HUDEP-2 (cell line): ENCODE results near the gene SLC35B2.
A peak's percentile ranks its signal among the peaks of the same experiment; 100 is the strongest.

Source experiments
- DNase-seq, 76 experiments: peaks; one replicate each; lab custom pipeline; 2025; ENCODE audit not compliant: unreplicated experiment in 76 of 76; lab: John Stamatoyannopoulos, UW

The SLC35B2 gene

DNA sequence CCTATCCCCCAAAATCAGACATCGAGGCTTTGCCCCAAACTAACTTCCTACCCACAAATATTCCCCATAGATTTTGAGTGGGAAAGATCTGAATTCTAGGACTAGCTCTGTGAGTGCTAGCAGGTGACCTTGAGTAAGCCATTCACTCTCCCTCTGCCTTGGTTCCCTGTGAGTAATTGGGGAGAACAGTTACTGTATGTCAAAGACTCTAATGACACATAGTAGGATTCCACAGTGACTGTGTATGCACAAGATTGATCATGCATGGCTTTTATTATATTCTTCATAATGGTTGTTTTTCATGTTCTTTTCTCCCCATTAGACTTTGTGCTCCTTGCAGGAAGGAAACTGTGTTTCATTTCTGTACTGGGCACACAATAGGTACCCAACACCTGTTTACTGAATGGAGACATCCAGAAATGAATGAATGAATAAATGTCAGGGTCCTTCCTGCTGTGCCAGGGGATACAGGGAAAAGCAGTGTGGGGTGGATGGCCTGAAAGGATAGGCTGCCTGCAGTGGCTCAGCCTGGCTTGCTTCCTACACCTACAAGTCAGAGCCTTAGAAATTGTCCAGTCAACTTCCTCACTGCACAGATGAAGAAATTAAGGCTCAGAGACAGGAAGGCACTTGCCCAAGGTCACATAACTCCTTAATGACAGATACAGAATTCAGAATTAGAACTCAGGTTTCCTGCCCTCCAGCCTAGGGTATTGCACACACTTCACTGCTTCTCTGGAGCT is 12.0 kb upstream of the SLC35B2 start:
- no peak for DNase-seq

DNA sequence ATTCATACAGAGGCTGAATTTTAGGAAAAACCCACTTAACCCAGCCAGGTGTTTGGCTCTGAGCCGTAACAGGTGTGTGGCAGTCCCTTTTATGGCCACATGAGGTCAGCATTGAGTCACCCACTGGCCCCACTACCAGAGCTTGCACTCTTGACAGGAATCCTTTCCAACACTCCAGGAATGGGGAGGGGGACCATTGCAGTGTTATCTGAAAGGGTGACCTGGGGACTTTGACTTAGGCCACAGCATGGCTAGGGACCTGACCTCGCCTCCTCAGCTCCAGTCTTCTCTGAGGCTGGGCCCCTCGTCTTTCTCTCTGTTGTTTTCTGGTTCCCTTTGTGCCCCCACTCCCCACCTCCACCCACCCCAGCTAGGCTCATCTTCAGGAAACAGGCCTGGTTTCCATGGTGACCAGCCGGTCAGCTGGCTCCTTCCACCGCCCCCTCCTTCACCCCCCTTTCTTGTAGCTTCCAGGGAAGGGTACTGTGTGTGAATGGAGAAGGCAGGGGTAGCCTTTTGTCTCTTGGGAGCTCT is 10.8 kb upstream of the SLC35B2 start:
- peak in 32 of 76 experiments; percentile 10 to 53 (median 38) for DNase-seq

DNA sequence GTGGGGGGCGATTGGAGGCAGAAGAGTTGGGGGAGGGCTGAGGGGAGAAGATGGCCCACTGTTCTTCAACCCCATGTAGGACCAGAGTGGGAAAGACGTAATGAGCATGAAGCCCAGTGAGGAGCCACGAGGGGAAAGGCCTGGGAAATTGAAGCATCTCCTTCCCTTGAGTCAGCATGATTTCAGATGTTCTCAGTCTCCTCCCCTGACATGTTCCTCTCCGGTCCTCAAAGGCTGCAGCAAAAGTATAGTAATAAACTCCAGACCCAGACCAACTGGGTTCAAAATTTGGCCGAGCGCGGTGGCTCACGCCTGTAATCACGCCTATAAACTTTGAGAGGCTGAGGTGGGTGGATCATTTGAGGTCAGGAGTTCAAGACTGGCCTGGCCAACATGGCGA is 9.9 kb upstream of the SLC35B2 start:
- DNase-seq, result no peak

DNA sequence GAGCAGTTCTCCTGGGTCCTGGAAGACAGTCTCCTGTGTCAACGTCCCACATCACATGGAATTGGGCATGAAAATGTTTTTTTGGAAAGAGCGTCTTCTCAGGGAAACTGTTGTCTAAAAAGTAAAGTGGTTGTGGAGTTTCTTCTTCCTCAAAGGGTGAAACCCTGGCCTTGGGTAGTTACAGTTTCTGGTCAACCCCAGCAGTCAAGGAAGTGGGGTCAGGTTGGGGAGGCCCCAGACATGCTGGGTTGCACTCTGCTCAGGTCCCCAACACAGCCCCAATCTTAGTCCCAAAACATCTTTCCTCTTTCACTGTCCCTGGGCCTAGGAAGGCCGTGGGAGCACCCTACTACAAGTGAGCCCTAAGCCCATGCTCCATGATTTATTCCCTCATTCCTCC is 9.0 kb upstream of the SLC35B2 start:
- DNase-seq, result no peak

DNA sequence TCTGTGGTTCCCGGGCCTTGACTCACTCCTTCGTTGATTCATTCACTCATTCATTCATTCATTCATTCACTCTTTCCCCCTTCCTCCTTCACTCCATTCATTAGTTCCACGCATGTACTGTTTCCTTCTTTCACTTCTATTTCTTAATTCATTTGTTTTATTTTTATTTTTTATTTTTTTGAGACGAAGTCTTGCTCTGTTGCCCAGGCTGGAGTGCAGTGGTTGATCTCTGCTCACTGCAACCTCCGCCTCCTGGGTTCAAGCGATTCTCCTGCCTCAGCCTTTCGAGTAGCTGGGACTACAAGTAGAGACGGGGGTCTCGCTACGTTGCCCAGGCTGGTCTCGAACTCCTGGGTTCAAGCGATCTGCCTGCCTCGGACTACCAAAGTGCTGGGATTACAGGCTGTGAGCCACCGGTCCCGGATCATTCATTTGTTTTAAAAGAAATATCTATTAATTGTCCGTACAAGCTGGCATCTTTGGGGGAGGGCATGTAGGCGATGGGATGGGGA is 8.4 kb upstream of the SLC35B2 start:
- no peak for DNase-seq

DNA sequence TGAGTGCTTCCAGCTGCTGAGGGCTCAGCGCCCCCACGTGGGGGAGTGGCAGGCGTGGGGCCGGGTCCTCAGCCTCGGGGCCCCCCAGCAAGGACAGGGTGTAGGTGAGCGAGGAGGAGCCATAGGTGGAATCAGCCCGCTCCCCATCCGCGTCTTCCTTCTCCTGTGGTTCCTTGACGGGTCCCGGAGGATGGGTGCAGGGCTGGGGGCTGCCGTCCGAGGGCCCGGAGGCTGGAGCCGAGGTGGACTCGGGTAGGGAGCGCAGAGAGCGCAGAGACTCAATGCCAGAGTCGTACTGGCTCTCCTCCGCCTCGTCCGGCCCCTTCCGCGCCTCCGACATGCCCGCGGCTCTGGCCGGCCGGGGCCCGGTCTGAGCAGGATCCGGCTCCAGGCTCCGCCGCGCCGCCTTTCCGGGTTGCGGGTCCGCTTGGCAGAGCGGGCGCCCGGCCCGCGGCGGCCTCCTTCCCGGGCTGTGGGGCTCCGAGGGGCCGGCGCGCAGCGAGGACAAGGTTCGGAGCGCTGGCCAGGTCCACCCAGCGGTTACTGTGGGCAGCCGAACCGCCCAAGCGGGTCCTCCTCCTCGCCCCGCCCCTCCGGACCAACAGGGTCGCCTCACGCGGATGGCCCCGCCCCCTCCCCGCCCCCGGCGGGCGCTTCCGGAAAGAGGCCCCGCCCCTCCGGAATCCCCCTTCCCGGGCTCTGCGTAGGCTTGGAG is 7.8 kb upstream of the SLC35B2 start, which contains the start of gene NFKBIE:
Gene NFKBIE, minus strand, starts transcription at position 545 of the 715 bp plus-strand sequence. Its CDS starts 205 bp downstream, at position 340.
- DNase-seq, result peak in 73 of 76 experiments; percentile 27 to 93 (median 81)

DNA sequence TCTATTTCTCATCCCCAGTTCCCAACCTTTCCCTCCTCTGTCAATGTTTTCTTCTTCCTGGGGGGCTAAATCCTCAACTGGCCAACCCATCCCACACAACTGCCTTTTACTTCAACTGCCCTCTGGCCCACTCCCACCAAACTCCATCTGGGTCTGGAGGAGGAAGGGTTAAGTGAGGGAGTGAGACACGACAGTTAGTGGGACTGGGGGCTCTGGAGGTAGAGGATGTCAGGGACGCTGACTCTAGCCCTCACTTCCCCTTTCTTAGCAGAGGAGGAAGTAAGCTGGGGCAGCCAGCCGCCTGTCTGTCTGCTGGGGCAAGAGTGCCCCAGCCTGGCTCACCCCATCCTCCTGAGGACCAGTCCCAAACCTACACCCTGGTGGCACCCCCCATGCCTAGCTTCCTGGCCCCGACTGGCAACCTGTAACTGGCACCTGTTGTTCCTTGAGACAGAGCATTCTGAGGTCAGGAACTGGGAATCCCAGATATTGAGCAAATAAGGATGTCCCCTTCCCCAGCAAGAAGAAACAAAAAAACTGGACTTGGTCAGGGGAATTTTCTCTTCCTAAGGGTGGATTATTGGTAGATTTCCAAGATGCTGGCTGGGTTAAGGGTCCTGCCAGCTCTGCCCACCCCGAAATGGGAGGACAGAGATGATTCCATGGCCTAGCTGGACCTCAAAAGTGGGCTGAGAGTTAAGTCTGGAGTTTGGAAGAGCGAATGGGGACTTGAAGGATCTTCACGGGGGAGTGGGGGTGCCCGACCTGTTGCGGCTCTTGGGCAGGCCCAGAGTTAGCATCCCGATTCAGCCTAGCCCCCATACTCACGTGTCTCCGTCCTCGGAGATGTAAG is 7.1 kb upstream of the SLC35B2 start:
- DNase-seq, result peak in 37 of 76 experiments; percentile 16 to 63 (median 33)

DNA sequence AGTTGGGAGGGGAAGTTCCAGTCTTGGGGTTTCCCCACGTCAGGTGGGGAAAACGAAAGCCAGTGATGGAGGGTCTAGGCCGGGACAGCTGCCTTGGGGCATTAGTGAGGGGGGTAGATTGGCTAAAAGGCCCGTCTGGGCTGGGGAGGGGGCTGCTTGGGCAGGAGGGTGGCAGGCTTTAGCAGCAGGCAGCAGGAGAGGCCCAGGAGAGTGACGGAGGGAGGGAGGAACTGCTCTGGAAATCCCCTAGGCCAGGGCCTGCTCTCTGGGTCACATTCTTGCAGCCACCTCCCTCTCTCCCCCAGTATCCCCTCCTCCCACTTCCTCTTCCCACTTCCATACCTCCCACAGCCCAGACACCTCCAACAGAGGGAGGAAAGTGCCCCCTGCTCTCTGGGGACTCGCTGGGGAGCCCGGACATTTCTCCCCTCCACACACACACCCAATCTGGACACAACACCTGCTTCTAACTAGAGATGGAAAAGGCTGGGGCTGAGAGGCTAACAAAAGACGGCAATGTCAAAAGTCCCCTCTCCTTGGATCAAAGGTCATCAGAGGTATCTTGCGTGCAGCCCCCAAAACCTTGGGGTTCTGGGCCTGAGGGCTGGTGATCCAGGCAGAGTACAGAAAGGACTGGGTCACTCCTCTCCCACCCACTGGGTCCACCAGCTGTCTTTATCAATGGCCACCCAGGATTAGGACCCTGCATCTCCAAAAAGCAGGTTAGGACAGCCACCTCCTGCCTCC is 6.2 kb upstream of the SLC35B2 start:
- no peak for DNase-seq

DNA sequence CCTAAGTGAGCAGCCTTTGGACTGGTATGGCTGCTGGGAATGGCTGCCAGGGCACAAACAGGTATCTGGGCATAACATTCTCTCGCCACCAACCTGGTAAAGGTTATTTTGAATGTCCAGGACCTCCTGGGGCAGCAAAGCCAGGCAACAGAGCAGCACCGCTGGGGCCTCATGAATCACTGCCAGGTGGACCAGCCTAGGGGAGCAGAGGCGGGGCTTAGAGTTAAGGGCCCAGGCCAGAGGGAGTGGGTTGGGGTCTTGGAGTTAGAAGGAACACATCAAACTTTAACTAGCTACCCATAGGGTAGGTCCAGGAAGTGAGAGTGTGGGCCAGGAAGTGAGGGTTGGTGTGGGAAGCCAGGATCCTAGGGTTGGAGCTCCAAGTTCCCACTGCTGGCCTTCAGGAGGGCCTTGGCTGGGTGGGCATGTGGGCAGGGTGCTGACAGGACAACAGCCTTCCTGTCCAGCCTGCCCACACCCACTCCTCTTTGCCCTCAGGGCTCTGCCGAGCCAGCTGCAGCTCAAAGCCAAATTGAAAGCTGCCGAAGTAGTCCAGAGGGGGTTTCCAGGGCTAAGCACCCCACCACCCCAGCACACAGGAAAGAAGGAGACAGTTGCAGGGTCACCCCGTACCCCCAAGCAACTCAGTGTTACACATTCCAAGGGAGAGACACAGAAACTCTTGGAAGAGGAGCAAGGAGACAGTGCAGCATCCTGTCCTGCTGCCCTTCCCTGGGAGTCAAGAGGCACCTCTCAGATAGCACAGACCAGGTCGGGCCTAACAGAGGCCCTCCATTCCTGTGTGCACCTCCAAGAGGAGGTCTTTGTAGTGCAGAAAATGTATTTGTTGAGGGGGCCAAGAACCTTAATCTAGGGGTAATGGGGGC is 5.4 kb upstream of the SLC35B2 start:
- DNase-seq, result no peak

DNA sequence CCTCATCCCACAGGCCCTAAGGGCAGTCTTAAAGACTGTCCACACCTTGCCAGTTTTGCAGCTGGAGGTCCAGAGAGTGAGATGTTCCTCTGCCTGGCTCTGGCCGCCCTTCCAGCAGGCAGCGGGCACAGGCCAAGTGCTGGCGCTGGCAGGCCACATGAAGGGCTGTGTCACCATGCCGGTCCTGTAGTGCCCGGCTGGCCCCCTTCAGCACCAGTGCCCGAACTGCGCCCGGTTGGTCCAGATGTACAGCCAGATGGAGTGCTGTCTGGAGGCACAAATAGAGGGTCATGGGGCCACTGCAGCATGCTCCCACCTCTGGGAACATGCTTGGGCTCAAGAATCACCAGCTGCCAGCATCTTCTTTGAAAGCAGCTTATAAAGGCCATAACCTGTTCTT is 4.3 kb upstream of the SLC35B2 start:
- DNase-seq, result no peak

DNA sequence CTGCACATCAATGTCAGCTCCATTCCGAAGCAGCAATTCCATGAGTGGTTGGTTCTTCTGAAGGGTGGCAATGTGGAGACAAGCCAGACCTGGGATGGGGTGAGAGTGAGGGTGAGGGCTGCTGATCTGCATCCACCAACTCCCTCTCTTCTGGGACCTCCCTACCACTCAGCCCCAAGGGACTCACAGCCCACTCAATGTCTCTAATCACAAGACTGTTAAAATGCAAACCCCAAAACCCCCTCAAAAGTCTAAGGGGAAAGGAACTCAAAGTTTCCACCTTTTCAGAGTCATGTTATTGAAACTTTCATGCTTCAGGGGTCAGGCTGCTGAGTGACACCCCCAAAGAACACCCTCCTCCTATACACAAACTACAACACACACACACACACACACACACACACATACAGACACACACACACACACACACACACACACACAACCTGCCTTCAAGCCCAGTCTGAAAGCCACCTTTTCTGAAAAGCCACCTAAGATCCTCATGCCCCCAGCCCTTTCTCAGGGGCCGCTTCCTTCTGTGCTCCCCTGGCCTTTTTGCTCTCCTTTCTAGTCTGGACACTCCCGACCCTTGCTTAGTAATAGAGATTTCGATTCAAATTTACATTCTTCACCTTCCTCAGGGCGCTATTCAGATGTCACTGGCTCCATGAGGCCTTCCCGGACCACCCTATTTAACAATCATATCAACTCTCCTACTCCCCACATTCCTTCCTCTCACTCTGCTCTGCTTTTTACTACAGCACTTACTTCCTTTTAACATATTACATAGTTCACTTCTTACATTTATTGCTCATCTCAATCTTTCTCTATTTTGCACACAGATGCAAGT is 3.3 kb upstream of the SLC35B2 start:
- DNase-seq, result no peak

DNA sequence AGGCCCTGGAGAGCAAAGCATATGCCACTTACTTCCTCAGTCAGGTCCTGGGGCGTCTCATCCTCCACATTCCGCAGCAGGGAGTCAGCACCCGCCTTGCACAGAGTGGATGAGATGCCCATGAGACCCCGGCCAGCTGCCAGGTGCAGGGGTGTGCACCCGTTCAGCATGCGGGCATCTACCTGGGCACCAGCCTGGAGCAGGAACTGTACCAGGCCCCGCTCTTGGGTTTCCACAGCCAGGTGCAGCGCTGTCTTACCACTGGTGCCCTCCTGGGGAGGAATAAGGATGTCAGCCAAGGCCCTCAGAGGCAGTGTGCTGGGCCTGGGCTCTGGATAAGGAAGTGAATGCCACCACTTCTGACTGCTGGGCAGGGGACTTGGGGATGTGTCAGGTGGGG is 2.7 kb upstream of the SLC35B2 start:
- no peak for DNase-seq

DNA sequence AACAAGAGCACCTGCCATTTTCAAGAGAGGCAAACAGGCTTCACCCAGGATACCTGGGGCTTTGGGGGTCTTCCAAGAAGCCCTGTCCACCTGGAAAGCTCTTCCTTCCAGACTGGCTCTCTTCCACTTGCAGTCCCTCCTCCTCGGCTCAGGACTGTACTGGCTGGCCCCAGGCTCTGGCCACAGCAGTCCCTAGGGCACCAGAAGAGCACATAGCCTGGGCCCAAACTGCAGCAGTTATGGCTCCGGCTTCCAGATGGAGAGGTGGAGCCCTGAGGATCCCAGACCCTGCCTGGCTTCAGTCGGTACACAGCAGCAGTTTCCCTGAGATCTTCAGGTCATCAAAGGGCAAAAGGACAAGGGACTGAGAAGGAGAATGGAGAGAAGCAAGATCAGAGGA is 1.6 kb upstream of the SLC35B2 start:
- DNase-seq, result no peak

DNA sequence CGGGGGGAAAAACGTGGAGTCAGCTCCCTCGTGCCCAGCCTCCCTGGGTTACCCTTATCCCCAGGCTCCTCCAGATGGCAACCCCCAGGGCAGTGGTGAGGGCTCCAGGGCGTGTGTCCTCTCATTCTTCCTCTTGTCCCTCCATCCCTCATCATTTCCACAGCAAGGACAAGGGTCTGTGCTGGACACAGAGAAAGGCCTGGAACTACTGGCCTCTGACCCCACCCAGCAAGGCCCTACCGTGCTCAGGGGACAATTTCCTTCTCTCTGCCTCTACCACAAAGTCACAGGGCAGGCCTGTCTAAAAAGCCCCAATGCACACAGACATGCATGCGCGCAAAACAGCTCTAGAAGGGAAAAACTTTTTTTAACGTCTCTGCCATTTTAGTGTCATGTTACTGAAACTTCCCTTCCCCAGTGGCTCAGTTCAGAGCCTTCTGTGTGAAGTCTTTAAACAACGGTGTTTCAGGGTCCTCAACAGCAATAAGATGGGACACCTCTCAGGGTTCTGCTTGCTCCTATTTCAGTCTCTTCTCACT is 1.1 kb upstream of the SLC35B2 start:
- no peak for DNase-seq

DNA sequence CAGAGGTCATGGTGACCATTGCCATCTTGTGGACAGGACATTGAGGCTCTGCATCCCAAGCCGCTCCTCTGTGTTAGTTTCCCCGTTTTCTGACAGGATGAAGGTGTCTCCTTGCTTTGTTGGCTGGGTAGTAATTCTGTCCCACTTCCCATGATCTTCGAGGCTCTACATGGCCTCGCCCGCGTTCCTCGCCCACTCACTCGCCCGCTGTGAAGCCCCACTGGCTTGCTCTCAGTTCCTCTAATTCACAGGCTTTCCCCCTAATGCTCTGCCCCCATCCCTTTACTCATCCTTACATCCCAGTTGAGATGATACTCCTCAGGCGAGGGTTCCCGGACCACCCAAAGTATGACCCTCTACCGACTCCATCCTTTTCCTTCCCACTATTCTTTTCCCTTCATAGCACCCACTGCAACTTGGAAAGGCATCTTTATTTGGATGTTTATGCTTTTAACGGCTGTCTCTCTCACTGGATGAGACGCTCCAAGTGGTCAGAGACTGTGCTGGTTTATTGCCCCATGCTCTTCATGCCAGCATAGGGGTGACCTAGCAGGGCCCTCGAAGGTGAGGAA is 511 bp upstream of the SLC35B2 start:
- DNase-seq, result no peak

DNA sequence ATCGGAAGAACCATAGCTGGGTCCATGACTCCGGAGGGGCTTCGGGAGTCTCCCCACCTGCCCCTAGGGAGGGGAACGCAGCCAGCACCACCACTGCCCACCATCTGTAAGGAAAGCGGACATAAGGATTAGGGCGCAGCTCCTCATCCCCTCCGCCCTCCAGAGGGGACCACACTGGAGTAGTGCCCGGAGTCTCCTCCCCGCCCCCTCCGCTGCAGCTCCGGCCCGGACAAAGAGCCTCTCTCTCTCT is 628 bp downstream of the SLC35B2 start:
- peak in 1 of 76 experiments; percentile 51 for DNase-seq

DNA sequence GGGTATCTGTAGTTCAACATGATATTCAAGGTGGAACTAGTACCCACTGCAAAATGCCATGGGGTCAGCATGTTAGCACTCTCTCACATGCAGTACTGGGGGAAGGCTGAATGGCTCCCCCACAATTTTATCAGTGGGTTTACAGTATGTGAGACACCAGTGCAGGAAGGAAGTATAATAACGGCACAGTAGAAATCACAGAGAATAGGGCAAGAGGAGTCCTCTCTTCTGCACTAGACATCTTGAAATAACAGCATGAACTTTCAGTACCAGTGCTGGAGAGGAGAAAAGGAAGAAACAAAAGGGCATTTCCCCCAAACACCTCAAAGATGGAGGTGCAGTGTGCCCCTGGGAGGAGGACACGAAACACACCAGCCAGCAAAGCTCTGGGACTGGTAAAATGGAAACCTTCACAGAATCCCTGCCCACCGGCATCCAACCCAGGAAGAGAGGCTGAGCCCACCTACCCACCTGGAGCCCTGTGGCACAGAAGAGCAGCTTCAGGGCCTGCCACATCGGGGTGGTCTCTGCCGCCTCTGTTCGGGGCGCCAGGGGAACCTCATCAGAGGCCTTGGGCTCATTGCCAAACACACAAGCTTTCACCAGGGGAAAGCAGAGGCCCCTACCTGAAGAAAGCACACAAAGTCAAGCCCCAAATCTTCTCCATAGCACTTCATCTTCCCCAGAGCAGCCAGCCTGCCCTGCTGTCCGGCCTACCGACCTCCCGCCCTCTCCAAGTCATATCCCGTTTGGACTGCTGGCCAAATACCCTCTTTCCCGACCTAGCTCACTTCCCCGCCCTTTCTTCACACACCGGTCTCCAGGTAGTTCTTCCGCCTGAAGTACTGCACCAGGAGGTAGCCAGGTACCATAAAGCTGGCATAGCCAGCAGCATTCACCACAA is 1.2 kb downstream of the SLC35B2 start:
- peak in 6 of 76 experiments; percentile 23 to 62 (median 34) for DNase-seq
